Endothelial cell of umbilical vein (primary cell): ENCODE data around the gene TMEM229B. TPM values are rescaled to one million over a fixed set of nuclear protein-coding genes. Genes with fewer than 3 reads are reported as not detected.

Experiments used
- BruUV-seq: library from RNA; stranded (reverse); fragments of 400-500 nt; replicated peaks from 2 replicates; lab custom pipeline; 2021; lab: Mats Ljungman, UMichigan
- CTCF ChIA-PET: fragments of 300-600, 350-600 bp; sonication (Branson Sonifier 250); formaldehyde crosslinking; loops from one replicate; lab custom pipeline; 2021; ENCODE audit warnings: antibody characterized with exemption, inconsistent platforms; lab: Charles Lee
- POLR2A ChIA-PET: fragments of 300-600, 350-600 bp; sonication (Branson Sonifier 250); formaldehyde crosslinking; loops from one replicate; lab custom pipeline; 2021; ENCODE audit warnings: antibody characterized with exemption, inconsistent platforms; lab: Charles Lee
- DNase-seq: peaks from one replicate; pipeline ENCODE4 v3.0.0-alpha.2; 2011; ENCODE audit warnings: low read depth, low spot score
- FAIRE-seq: peaks from 2 replicates; lab custom pipeline; 2011; peaks lifted over from hg19 to GRCh38; lab: Jason Lieb, UNC
- H2AFZ ChIP-seq: 2 replicates; pipeline ENCODE4 v1.6.0; 2012; ENCODE audit warnings: low read depth, low read length, control low read depth, inconsistent platforms
- H3K27ac ChIP-seq: 2 replicates; pipeline ENCODE4 v1.5.1; 2011; ENCODE audit warnings: low read depth, mild to moderate bottlenecking, control low read depth, low read length, moderate library complexity; ENCODE audit not compliant: insufficient read depth
- H3K27me3 ChIP-seq, 2 experiments: 2 replicates each; pipeline versions ENCODE4 v1.6.0 to v1.6.1; 2011; ENCODE audit warnings: low read length in 2 of 2, mixed read lengths in 1 of 2; ENCODE audit not compliant: control insufficient read depth in 2 of 2, insufficient read depth in 2 of 2
- H3K36me3 ChIP-seq, 2 experiments: 2 replicates in 1 of 2; 3 replicates in 1 of 2; pipeline ENCODE4 v1.5.1; 2011; ENCODE audit warnings: low read length in 2 of 2, mild to moderate bottlenecking in 1 of 2, moderate library complexity in 1 of 2; ENCODE audit not compliant: control insufficient read depth in 2 of 2, insufficient read depth in 2 of 2; ENCODE audit errors: extremely low read depth in 1 of 2
- H3K4me1 ChIP-seq: 3 replicates; pipeline ENCODE4 v1.5.1; 2011; ENCODE audit warnings: mild to moderate bottlenecking, low read length; ENCODE audit not compliant: control insufficient read depth, insufficient read depth; ENCODE audit errors: extremely low read depth
- H3K4me2 ChIP-seq: 2 replicates; pipeline ENCODE4 v1.6.1; 2011; ENCODE audit warnings: low read length, control low read depth, mixed read lengths; ENCODE audit not compliant: insufficient read depth
- H3K4me3 ChIP-seq, 3 experiments: fragments of 200-600 bp in 1 of 3; sonication (generic), shearing (Covaris generic) in 1 of 3; replicated peaks in 1 of 3; 2 replicates each; pipeline ENCODE4 v1.5.1; 2011 to 2016; ENCODE audit warnings: control low read depth in 3 of 3, low read length in 3 of 3, mild to moderate bottlenecking in 2 of 3, inconsistent platforms in 1 of 3, low read depth in 1 of 3, moderate library complexity in 1 of 3; ENCODE audit not compliant: insufficient read depth in 1 of 3
- H3K79me2 ChIP-seq: 2 replicates; pipeline ENCODE4 v1.6.0; 2012; ENCODE audit warnings: low read length, inconsistent platforms; ENCODE audit not compliant: control insufficient read depth, insufficient read depth
- H3K9ac ChIP-seq: replicated peaks from 2 replicates; pipeline ENCODE3; 2011; ENCODE audit warnings: low read length, control low read depth; ENCODE audit not compliant: insufficient read depth; ENCODE audit errors: extremely low read depth
- H3K9me1 ChIP-seq: replicated peaks from 3 replicates; pipeline ENCODE4 v1.6.0; 2011; ENCODE audit warnings: mild to moderate bottlenecking, low read length; ENCODE audit not compliant: control insufficient read depth, insufficient read depth; ENCODE audit errors: extremely low read depth
- H3K9me3 ChIP-seq: replicated peaks from 2 replicates; pipeline ENCODE4 v1.5.1; 2012; ENCODE audit warnings: low read length, inconsistent platforms; ENCODE audit not compliant: control insufficient read depth, insufficient read depth
- H4K20me1 ChIP-seq: replicated peaks from 2 replicates; pipeline ENCODE3; 2011; ENCODE audit warnings: mild to moderate bottlenecking, low read length; ENCODE audit not compliant: control insufficient read depth, insufficient read depth; ENCODE audit errors: extremely low read depth
- EZH2 ChIP-seq: IDR thresholded peaks from 2 replicates; pipeline ENCODE4 v1.6.1; 2012; ENCODE audit warnings: borderline replicate concordance, low read depth, mild to moderate bottlenecking, moderate library complexity, low read length, inconsistent platforms; ENCODE audit not compliant: severe bottlenecking
- FOS ChIP-seq: IDR thresholded peaks from 2 replicates; pipeline ENCODE4 v1.6.1; 2011; ENCODE audit warnings: mild to moderate bottlenecking, low read length, moderate library complexity, borderline replicate concordance; ENCODE audit not compliant: insufficient read depth
- GATA2 ChIP-seq: IDR thresholded peaks from 2 replicates; pipeline ENCODE4 v1.7.0; 2011; ENCODE audit warnings: low read depth, mild to moderate bottlenecking, moderate library complexity, mixed read lengths, low read length; ENCODE audit not compliant: insufficient read length, insufficient read depth
- POLR2A ChIP-seq: IDR thresholded peaks from 2 replicates; pipeline ENCODE4 v1.6.1; 2012; ENCODE audit warnings: low read depth, mild to moderate bottlenecking, control low read depth, low read length
- POLR2AphosphoS5 ChIP-seq: IDR thresholded peaks from 2 replicates; pipeline ENCODE4 v1.6.1; 2012; ENCODE audit warnings: low read depth, mild to moderate bottlenecking, control low read depth, low read length, moderate library complexity; ENCODE audit not compliant: insufficient read depth
- dilution Hi-C: fragments of 300-500 bp; cut with MboI; formaldehyde crosslinking; loops from one replicate; pipeline ENCODE4 v1.15.0; 2019; ENCODE audit warnings: low sequenced_read_pairs; ENCODE audit not compliant: extremely low pct_ligation_motif_present
- intact Hi-C: fragments of 100-400 bp; cut with micrococcal nuclease; formaldehyde crosslinking; loops from one replicate; pipeline ENCODE4 v1.10.0; 2022
- polyA plus RNA-seq, 4 experiments: library from polyadenylated mRNA; depleted of rRNA in 3 of 4; stranded (reverse) in 3 of 4; unstranded in 1 of 4; fragments of >200 nt; gene quantifications; 2 replicates each; pipeline versions ENCODE4 v1.2.1 to v1.2.3, GENCODE V29; 2011 to 2012; ENCODE audit warnings: missing spikeins in 1 of 4
- total RNA-seq: library from RNA; stranded (reverse); gene quantifications from 2 replicates; pipeline ENCODE4 v1.2.3, GENCODE V29; 2021
- TF ChIP-seq, protein P1 (sequence below): IDR thresholded peaks from 2 replicates; pipeline ENCODE4 v1.6.1; 2011; ENCODE audit not compliant: insufficient read depth, insufficient read length
- TF ChIP-seq, protein P2 (sequence below), 2 donors: IDR thresholded peaks; 1 replicate in 1 of 2; 2 replicates in 1 of 2; pipeline ENCODE4 v1.5.1; 2011; ENCODE audit warnings: low read length in 2 of 2, mild to moderate bottlenecking in 2 of 2, moderate library complexity in 2 of 2, control low read depth in 1 of 2, inconsistent platforms in 1 of 2, low read depth in 1 of 2; ENCODE audit not compliant: insufficient read depth in 1 of 2; ENCODE audit errors: extremely low read depth in 1 of 2

Gene TMEM229B
- total and polyA plus RNA-seq, 2 donors (not counting 3 experiments of a cell fraction or from before 2014, with no cell fraction given), result 0.03 TPM; not detected in 1

DNA sequence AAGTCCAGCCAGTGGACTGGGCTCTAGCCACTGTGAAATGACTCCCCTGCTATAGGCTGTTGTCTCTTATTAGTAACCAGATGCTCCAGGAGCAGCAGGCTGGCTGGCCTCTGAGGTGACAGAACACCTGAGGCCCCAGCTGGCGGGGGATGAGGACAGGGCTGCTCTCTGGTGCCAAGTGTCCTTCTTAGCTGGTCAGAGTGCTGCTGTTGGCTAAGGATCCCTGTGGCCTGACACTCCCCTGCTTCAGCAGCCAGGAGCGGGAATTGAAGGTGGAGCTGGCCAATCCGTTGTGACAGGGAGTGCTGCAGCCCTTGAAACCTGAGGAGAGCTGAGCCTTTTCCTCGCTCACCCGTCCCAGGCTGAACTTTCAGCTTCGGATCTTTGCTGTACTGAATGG, 30.7 kb downstream of the TMEM229B start:
- dilution Hi-C loops (no loop called here), intact Hi-C loops (no loop called here)
- Histone ChIP-seq H3K36me3 (no peaks in the 10 kb centered on the region), H4K20me1 (no peaks in the 10 kb centered on the region), H3K79me2 (no peaks in the 10 kb centered on the region), H3K9me3 (no peaks in the 10 kb centered on the region), H3K4me2 (no peak overlapping the region), H3K4me3 (no peak overlapping the region), H3K9me1 (no peaks in the 10 kb centered on the region), H2AFZ (no peak overlapping the region), H3K4me1 (no peaks in the 10 kb centered on the region), H3K27ac (no peak overlapping the region), H3K9ac (no peak overlapping the region), H3K27me3 (peaks cover 6 to 14% of the 10 kb centered on the region in 2 experiments)
- POLR2A ChIA-PET, result no interaction called here
- no TSS peak for BruUV-seq
- FAIRE-seq (no peak), DNase-seq (no peak)
- TF ChIP-seq, protein P1, sequence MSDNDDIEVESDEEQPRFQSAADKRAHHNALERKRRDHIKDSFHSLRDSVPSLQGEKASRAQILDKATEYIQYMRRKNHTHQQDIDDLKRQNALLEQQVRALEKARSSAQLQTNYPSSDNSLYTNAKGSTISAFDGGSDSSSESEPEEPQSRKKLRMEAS, result no peak
- no peak for TF ChIP-seq POLR2AphosphoS5
- no peak for TF ChIP-seq GATA2
- TF ChIP-seq FOS, result no peak
- no peak for TF ChIP-seq EZH2
- TF ChIP-seq, protein P2, sequence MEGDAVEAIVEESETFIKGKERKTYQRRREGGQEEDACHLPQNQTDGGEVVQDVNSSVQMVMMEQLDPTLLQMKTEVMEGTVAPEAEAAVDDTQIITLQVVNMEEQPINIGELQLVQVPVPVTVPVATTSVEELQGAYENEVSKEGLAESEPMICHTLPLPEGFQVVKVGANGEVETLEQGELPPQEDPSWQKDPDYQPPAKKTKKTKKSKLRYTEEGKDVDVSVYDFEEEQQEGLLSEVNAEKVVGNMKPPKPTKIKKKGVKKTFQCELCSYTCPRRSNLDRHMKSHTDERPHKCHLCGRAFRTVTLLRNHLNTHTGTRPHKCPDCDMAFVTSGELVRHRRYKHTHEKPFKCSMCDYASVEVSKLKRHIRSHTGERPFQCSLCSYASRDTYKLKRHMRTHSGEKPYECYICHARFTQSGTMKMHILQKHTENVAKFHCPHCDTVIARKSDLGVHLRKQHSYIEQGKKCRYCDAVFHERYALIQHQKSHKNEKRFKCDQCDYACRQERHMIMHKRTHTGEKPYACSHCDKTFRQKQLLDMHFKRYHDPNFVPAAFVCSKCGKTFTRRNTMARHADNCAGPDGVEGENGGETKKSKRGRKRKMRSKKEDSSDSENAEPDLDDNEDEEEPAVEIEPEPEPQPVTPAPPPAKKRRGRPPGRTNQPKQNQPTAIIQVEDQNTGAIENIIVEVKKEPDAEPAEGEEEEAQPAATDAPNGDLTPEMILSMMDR (IDR thresholded peaks at IDR 0.05; ENCODE audit: extremely low read depth in 1 of 2, insufficient read depth in 1 of 2, low read depth in 1 of 2, low read length in 2 of 2), result no peak
- no peak for TF ChIP-seq POLR2A
- CTCF ChIA-PET, result interaction anchor here (0.9 to 1.5 kb wide), 3 partner anchors 9 to 246 kb away, joined by 3 to 4 read pairs (median 3); no protein-coding TSS in a partner anchor
